ENCODE data around the gene ERC1. TPM values are rescaled to one million over a fixed set of nuclear protein-coding genes. Genes with fewer than 3 reads are reported as not detected.

ERC1 gene
- total RNA-seq, 1 experiment from 2014 or later: 54.7 TPM

DNA sequence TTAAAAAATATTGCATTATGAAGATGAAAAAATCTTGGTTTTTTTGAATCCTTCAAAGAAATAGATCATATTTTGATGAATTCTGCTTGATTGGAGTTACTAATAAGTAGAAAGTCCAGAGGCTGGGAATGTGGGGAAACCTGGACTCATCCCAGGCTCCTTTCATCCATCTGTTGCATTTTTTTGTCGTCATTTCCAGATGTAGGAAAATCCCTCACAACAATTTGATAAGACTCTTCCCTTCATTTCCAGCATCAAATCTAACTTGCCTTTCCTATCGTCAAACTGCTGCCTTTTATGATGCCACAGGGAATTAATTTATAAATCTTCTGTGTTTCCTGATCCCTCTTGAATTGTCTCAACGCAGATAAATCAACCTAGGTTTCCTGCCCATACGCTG, 391.8 kb downstream of the ERC1 start:
- DNase-seq (ENCODE audit: low spot score): no peak
- in situ Hi-C loops (cut with HindIII; ENCODE audit: low sequenced_read_pairs): no loop called here

DNA sequence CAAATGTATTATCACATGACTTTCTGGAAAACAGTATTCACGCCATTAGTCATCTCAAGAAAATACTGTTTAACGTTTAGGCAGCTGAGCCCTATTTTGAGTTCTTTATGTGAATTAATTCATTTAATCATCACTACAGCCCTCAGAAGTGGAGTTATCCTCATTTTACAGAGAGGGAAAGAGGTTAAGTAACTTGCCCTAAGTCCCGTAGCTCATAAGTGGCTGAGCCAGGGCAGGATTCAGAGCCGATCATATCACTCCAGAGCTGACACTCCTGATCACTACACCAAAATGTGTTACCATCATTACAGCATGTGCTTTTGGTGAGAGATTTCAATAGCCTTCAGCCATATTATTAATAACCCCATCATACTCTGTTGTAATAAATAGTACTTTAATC, 392.7 kb downstream of the ERC1 start:
- in situ Hi-C loops (cut with HindIII; ENCODE audit: low sequenced_read_pairs): no loop called here
- DNase-seq (ENCODE audit: low spot score): no peak

DNA sequence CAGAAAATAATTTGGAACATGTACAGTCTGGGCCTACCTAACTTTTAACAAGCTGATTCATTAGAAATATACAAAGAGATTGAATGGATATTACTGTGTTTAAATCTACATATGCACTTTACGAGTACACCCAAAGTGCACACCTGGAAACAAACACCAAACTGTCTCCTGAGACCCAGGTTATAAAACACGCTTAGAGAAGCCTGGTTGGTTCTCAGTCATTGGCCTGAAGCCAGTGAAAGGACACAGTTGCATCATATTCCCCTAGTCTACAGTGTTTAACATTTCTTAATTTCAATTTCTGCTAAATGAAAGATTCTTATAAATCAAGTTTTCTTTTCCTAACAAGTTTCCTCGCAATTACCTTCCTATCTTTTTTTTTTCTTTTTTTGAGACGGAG, 393.9 kb downstream of the ERC1 start:
- in situ Hi-C loops (cut with HindIII; ENCODE audit: low sequenced_read_pairs): no loop called here
- DNase-seq (ENCODE audit: low spot score): no peak

DNA sequence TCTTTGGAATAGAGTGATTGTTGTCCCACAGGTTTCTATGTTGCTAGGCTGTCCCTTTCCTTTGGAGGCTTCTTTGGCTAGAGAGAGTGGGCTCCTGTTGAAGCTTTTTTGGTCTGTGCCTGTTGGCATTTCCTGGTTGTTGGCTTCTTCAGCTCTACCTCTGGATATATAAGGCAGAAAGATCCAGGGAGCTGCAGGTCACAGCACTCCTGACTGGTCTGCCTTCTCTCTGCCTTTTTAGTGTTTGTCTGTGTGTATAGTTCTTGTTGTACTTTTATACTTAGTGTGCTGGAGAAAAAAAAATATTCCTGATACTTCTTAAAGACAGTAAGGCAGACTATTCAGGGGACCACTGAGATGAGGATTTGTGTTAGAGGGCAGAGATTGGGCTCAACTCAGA, 400.7 kb downstream of the ERC1 start:
- DNase-seq (ENCODE audit: low spot score): no peak
- in situ Hi-C loops (cut with HindIII; ENCODE audit: low sequenced_read_pairs): no loop called here

- in situ Hi-C loops (cut with HindIII; ENCODE audit: low sequenced_read_pairs): no loop called here
- DNase-seq (ENCODE audit: low spot score): no peak
Measured at GRCh38 chr12:1395421-1395955, 404.5 kb downstream of the ERC1 start.

DNA sequence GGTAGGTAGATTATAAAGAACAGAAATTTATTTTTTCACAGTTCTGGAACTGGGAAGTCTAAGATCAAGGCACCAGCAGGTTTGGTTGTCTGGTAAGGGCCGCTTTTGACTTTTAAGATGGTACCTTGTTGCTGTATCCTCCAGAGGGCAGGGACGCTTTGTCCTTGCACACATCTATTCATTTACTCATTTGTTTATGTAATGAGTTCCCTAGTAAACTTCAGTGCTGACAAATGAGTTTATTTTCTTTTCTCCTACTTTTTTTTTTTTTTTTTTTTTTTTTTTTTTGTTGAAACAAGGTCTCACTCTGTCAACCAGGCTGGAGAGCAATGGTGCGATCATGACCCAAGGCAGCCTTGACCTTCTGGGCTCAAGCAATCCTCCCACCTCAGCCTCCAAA, 407.6 kb downstream of the ERC1 start:
- in situ Hi-C loops (cut with HindIII; ENCODE audit: low sequenced_read_pairs): no loop called here
- DNase-seq (ENCODE audit: low spot score): no peak

GRCh38 chr12:1401891-1402290, 410.9 kb downstream of the ERC1 start:
- DNase-seq (ENCODE audit: low spot score): no peak
- in situ Hi-C loops (cut with HindIII; ENCODE audit: low sequenced_read_pairs): no loop called here

DNA sequence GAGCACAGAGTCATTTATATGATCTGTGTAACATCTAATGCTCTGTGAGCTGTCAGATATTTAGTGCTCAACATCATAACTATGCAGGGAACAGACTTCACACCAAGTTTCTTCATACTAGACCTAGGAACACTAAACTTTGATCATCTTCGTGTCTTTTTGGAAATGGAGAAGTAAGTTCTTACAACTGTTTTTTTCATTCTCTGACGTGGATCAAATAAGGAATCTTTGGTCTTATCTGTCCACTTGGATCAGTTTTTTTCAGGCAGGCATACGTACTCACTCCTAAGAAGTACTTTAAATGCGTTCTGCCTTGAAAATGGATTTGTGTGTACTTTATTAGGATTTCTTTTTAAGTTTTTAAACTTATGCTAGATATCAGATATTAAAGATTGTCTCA, 412.4 kb downstream of the ERC1 start:
- DNase-seq (ENCODE audit: low spot score): no peak
- in situ Hi-C loops (cut with HindIII; ENCODE audit: low sequenced_read_pairs): no loop called here

GRCh38 chr12:1405619-1406018, 414.6 kb downstream of the ERC1 start:
- in situ Hi-C loops (cut with HindIII; ENCODE audit: low sequenced_read_pairs): no loop called here
- no peak for DNase-seq (ENCODE audit: low spot score)

GRCh38 chr12:1410794-1411193, 419.8 kb downstream of the ERC1 start:
- no peak for DNase-seq (ENCODE audit: low spot score)
- in situ Hi-C loops (cut with HindIII; ENCODE audit: low sequenced_read_pairs): no loop called here

DNA sequence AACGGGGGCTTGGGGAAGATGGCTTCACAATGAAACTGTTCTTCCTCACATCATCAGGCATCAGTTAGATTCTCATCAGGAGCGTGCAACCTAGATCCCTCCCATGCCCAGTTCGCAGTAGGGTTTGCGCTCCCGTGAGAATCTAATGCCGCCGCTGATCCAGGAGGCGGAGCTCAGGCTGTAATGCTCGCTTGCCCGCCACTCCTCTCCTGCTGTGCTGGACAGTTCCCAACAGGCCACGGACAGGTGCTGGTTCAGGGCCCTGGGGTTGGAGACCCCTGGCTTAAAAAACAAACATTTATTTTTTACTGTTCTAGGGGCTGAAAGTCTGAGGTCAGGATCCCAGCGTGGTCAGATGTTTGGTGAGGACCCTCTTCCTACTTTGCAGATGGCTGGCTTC, 422.9 kb downstream of the ERC1 start:
- in situ Hi-C loops (cut with HindIII; ENCODE audit: low sequenced_read_pairs): no loop called here
- DNase-seq (ENCODE audit: low spot score): no peak

DNA sequence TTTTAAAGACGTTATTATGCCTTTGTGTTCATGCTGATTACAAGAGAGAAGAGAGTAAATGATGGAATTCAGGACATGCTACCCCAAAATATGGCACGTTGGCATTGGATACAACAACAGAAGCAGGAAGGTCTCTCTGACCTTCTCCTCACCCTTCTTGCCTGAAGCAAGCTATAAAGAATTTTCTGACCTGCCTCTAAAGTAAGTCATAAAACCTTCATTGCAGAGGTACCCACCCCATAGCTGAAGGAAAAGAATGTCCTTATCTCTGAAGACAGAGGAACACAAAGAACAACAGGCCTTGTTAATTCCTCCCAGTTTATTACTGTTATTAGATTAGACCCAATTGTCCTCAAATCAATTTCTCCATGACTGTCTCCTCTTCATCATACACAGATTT, 427.1 kb downstream of the ERC1 start:
- in situ Hi-C loops (cut with HindIII; ENCODE audit: low sequenced_read_pairs): no loop called here

GRCh38 chr12:1419849-1420371, 428.9 kb downstream of the ERC1 start:
- in situ Hi-C loops (cut with HindIII; ENCODE audit: low sequenced_read_pairs): no loop called here
- no peak for DNase-seq (ENCODE audit: low spot score)

More for the DNA sequence above, 427.1 kb downstream of the ERC1 start:
- DNase-seq (ENCODE audit: low spot score): no peak

- no peak for DNase-seq (ENCODE audit: low spot score)
- in situ Hi-C loops (cut with HindIII; ENCODE audit: low sequenced_read_pairs): no loop called here
Measured at GRCh38 chr12:1421091-1421846, 430.2 kb downstream of the ERC1 start.

DNA sequence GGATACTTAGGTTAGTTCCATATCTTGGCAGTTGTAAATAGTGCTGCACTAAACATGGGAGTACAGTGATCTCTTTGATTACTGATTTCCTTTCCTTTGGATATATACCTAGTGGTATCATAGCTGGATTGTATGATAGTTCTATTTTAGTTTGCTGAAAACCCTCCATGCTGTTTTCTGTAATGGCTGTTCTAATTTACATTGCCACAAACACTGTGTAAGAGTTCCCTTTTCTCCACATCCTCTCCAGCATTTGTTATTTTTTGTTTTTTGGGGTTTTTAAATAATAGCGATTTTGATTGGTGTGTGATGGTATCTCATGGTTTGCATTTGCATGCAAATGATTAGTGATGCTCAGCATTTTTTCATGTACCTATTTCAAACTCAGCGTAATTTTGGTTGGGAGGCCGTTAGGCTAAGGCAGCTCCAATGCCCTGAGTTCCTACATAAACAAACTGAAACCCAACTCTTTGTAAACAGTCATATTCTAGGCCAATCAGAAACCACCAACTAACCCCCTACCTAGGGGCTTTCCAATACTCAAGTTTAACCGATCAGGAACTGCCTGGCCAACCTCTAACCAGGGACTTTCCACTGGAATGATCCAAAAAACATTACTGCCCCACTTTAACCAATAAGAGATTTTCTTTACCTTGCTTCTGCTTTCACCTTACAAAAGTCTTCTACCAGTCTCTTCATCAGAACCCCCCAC, 431.7 kb downstream of the ERC1 start:
- no peak for DNase-seq (ENCODE audit: low spot score)

GRCh38 chr12:1424674-1425395, 433.8 kb downstream of the ERC1 start:
- in situ Hi-C loops (cut with HindIII; ENCODE audit: low sequenced_read_pairs): no loop called here
- no peak for DNase-seq (ENCODE audit: low spot score)

More for the DNA sequence above, 431.7 kb downstream of the ERC1 start:
- in situ Hi-C loops (cut with HindIII; ENCODE audit: low sequenced_read_pairs): no loop called here

DNA sequence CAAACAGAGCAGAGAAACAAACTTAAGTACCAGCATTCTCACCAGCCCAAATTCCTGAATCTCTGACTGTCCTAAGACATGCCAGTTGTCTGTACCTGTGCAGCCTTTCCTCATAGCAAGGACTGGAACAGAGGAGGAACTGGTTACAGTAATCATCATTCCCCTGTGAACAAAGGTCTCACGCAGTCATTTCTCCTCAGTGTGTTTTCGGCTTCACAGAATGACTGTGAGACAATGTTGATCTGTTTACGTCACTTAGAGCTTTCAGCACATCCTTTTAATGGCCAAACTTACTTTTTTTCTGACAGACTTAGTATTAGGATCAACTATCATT, 434.3 kb downstream of the ERC1 start:
- in situ Hi-C loops (cut with HindIII; ENCODE audit: low sequenced_read_pairs): no loop called here
- no peak for DNase-seq (ENCODE audit: low spot score)

DNA sequence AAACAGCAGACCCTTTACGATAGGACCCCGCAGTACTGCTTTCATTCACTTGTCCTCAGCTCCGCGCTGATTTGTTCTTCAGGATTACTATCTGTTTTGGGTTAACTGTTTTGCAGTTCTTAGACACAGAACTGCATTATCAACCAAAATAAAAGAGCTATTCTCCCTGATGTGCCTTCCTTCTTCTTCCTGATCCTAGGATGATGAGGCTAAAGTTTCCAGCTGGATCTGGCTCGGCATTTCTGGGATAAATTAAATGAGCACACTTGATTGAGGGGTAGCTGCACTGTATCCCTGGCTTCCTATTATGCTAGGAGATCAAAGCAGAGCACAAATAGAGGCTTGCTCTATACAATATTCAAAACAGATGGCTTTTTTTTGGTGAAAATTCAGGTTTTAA, 437.6 kb downstream of the ERC1 start:
- DNase-seq (ENCODE audit: low spot score): no peak
- in situ Hi-C loops (cut with HindIII; ENCODE audit: low sequenced_read_pairs): no loop called here

DNA sequence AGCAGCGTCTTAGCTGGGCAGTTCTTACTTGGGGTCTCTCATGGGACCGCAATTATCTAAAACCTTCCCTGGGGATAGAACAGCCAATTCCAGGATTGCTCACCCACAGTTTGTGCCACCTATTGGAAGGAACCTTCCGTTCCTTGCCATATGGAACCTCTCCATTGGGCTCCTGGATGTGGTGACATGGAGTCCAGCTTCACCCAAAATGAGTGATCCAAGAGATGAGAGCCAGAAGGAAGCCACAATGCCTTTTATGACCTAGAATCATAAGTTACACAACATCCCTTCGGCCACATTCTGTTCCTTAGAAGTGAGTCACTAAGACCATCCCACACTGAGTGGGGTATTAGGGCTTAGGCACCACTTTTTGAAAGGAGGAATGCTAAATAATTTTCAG, 439.0 kb downstream of the ERC1 start:
- no peak for DNase-seq (ENCODE audit: low spot score)
- in situ Hi-C loops (cut with HindIII; ENCODE audit: low sequenced_read_pairs): no loop called here

Measured in G401 (cell line).